IPS-NIHi7 (cell line): Measurements from ENCODE around the gene GIGYF2.

Source experiments
- DNase-seq: peaks from one replicate; pipeline ENCODE4 v3.0.0; 2012; ENCODE audit warnings: mixed read lengths; ENCODE audit errors: extremely low spot score

GIGYF2 gene

GRCh38 chr2:232866104-232866503 lies 169.0 kb downstream of the GIGYF2 start:
- DNase-seq = no peak

- DNase-seq = peak; percentile 43
Observed at GRCh38 chr2:232869138-232870017, 172.2 kb downstream of the GIGYF2 start.

GRCh38 chr2:232870018-232870765 lies 173.1 kb downstream of the GIGYF2 start, which contains the start of gene SNORC:
Gene SNORC (plus strand): TSS chr2:232870264. CDS start chr2:232870342, 78 bp downstream.
- no peak for DNase-seq

- no peak for DNase-seq
Observed at GRCh38 chr2:232870766-232871371, 173.7 kb downstream of the GIGYF2 start.

- no peak for DNase-seq
Observed at GRCh38 chr2:232871418-232871834, 174.3 kb downstream of the GIGYF2 start.

GRCh38 chr2:232871835-232872736 lies 175.0 kb downstream of the GIGYF2 start:
- DNase-seq = no peak

GRCh38 chr2:232872826-232873225 lies 175.7 kb downstream of the GIGYF2 start:
- no peak for DNase-seq

GRCh38 chr2:232873292-232873908 lies 176.3 kb downstream of the GIGYF2 start:
- no peak for DNase-seq

GRCh38 chr2:232873909-232874641 lies 176.9 kb downstream of the GIGYF2 start:
- DNase-seq = no peak

GRCh38 chr2:232874677-232875223 lies 177.6 kb downstream of the GIGYF2 start:
- no peak for DNase-seq

GRCh38 chr2:232875256-232876121 lies 178.4 kb downstream of the GIGYF2 start:
- DNase-seq = peak; percentile 63

- peak; percentile 70 for DNase-seq
Observed at GRCh38 chr2:232876161-232876977, 179.2 kb downstream of the GIGYF2 start.

- DNase-seq = no peak
Observed at GRCh38 chr2:232876978-232877441, 179.9 kb downstream of the GIGYF2 start.

- DNase-seq = no peak
Observed at GRCh38 chr2:232877940-232878511, 180.9 kb downstream of the GIGYF2 start.

GRCh38 chr2:232878855-232879617 lies 181.9 kb downstream of the GIGYF2 start:
- DNase-seq = no peak

- DNase-seq = no peak
Observed at GRCh38 chr2:232879618-232880494, 182.7 kb downstream of the GIGYF2 start.
